Subcutaneous abdominal adipose tissue (tissue), 5 donors: Measurements from ENCODE around the gene FRAS1.

Source experiments
- H3K27ac ChIP-seq: one replicate; pipeline ENCODE4 v1.7.0; 2013; ENCODE audit warnings: low read depth, mild to moderate bottlenecking, inconsistent platforms, low read length, moderate library complexity
- H3K27me3 ChIP-seq, 5 donors: one replicate each; pipeline ENCODE4 v1.7.0; 2013; ENCODE audit warnings: low read length in 5 of 5, inconsistent platforms in 1 of 5; ENCODE audit not compliant: control insufficient read depth in 5 of 5, insufficient read depth in 4 of 5
- H3K36me3 ChIP-seq, 5 donors: one replicate each; pipeline ENCODE4 v1.7.0; 2013; ENCODE audit warnings: low read length in 5 of 5; ENCODE audit not compliant: control insufficient read depth in 5 of 5, insufficient read depth in 5 of 5
- H3K4me1 ChIP-seq, 5 donors: one replicate each; pipeline ENCODE4 v1.7.0; 2013; ENCODE audit warnings: low read length in 5 of 5, mild to moderate bottlenecking in 3 of 5, moderate library complexity in 1 of 5; ENCODE audit not compliant: control insufficient read depth in 5 of 5, insufficient read depth in 5 of 5
- H3K4me3 ChIP-seq, 5 donors: one replicate each; pipeline ENCODE4 v1.7.0; 2013; ENCODE audit warnings: low read length in 5 of 5, low read depth in 1 of 5
- H3K9ac ChIP-seq, 5 donors: one replicate each; pipeline ENCODE4 v1.7.0; 2013; ENCODE audit warnings: low read length in 5 of 5, mild to moderate bottlenecking in 4 of 5, moderate library complexity in 3 of 5
- H3K9me3 ChIP-seq, 5 donors: one replicate each; pipeline ENCODE4 v1.7.0; 2013; ENCODE audit warnings: low read length in 5 of 5; ENCODE audit not compliant: control insufficient read depth in 5 of 5
- donor health status: healthy.
- donor health status: healthy.
- donor health status: healthy.
- donor health status: healthy.
- donor health status: healthy.

The FRAS1 gene

GRCh38 chr4:78057600-78058550 lies 752 bp downstream of the FRAS1 start:
- H3K4me3 ChIP-seq = peak overlapping the region; percentile 61 to 79 (median 71)
- H3K27ac ChIP-seq = no peak overlapping the region
- H3K9ac ChIP-seq = peak overlapping the region in 4 of 5 donors; percentile 10 to 62 (median 59)
- peaks cover 0 to 36% (median 35%) of the 10 kb centered on the region in 5 donors for H3K4me1 ChIP-seq
- H3K27me3 ChIP-seq = peaks cover 9 to 24% (median 12%) of the 10 kb centered on the region in 5 donors
- no peaks in the 10 kb centered on the region for H3K9me3 ChIP-seq
- H3K36me3 ChIP-seq = no peaks in the 10 kb centered on the region

GRCh38 chr4:78058591-78059523 lies 1.7 kb downstream of the FRAS1 start:
- Histone ChIP-seq H3K9ac (peak overlapping the region in 4 of 5 donors; percentile 10 to 62 (median 59)), H3K27me3 (peaks cover 12 to 24% (median 13%) of the 10 kb centered on the region in 5 donors), H3K4me3 (peak overlapping the region; percentile 61 to 79 (median 71)), H3K4me1 (peaks cover 0 to 36% (median 35%) of the 10 kb centered on the region in 5 donors), H3K27ac (no peak overlapping the region), H3K36me3 (no peaks in the 10 kb centered on the region), H3K9me3 (no peaks in the 10 kb centered on the region)

- no peaks in the 10 kb centered on the region for H3K36me3 ChIP-seq
- peaks cover 12 to 24% (median 13%) of the 10 kb centered on the region in 5 donors for H3K27me3 ChIP-seq
- peak overlapping the region; percentile 56 to 73 (median 71) for H3K4me3 ChIP-seq
- H3K4me1 ChIP-seq = peaks cover 0 to 36% (median 35%) of the 10 kb centered on the region in 5 donors
- peak overlapping the region in 2 of 5 donors; percentile 30 to 62 for H3K9ac ChIP-seq
- H3K9me3 ChIP-seq = no peaks in the 10 kb centered on the region
- no peak overlapping the region for H3K27ac ChIP-seq
Observed at GRCh38 chr4:78059524-78059889, 2.4 kb downstream of the FRAS1 start.

- H3K9ac ChIP-seq = no peak overlapping the region
- no peak overlapping the region for H3K27ac ChIP-seq
- H3K4me1 ChIP-seq = peaks cover 0 to 36% (median 35%) of the 10 kb centered on the region in 5 donors
- peaks cover 12 to 24% (median 13%) of the 10 kb centered on the region in 5 donors for H3K27me3 ChIP-seq
- H3K4me3 ChIP-seq = no peak overlapping the region
- H3K9me3 ChIP-seq = no peaks in the 10 kb centered on the region
- H3K36me3 ChIP-seq = no peaks in the 10 kb centered on the region
Observed at GRCh38 chr4:78059938-78060337, 2.8 kb downstream of the FRAS1 start.

GRCh38 chr4:78061939-78062570 lies 4.9 kb downstream of the FRAS1 start:
- Histone ChIP-seq H3K27ac (no peak overlapping the region), H3K4me1 (peaks cover 0 to 24% (median 24%) of the 10 kb centered on the region in 5 donors), H3K4me3 (no peak overlapping the region), H3K36me3 (no peaks in the 10 kb centered on the region), H3K9me3 (no peaks in the 10 kb centered on the region), H3K9ac (no peak overlapping the region), H3K27me3 (peaks cover 5 to 10% (median 8%) of the 10 kb centered on the region in 5 donors)

- no peak overlapping the region for H3K9ac ChIP-seq
- H3K4me3 ChIP-seq = no peak overlapping the region
- H3K27ac ChIP-seq = no peak overlapping the region
- H3K9me3 ChIP-seq = no peaks in the 10 kb centered on the region
- peaks cover 0 to 2% (median 0%) of the 10 kb centered on the region in 5 donors for H3K4me1 ChIP-seq
- H3K27me3 ChIP-seq = peaks cover 0 to 4% (median 0%) of the 10 kb centered on the region in 5 donors
- H3K36me3 ChIP-seq = no peaks in the 10 kb centered on the region
Observed at GRCh38 chr4:78065508-78066192, 8.5 kb downstream of the FRAS1 start.

- Histone ChIP-seq H3K9me3 (no peaks in the 10 kb centered on the region), H3K27me3 (peaks cover 0 to 2% (median 0%) of the 10 kb centered on the region in 5 donors), H3K4me3 (no peak overlapping the region), H3K4me1 (peaks cover 0 to 2% (median 0%) of the 10 kb centered on the region in 5 donors), H3K9ac (no peak overlapping the region), H3K27ac (no peak overlapping the region), H3K36me3 (no peaks in the 10 kb centered on the region)
Observed at GRCh38 chr4:78068481-78068880, 11.4 kb downstream of the FRAS1 start.

- no peak overlapping the region for H3K27ac ChIP-seq
- no peaks in the 10 kb centered on the region for H3K9me3 ChIP-seq
- peaks cover 0 to 2% (median 0%) of the 10 kb centered on the region in 5 donors for H3K4me1 ChIP-seq
- no peak overlapping the region for H3K4me3 ChIP-seq
- peaks cover 0 to 2% (median 0%) of the 10 kb centered on the region in 5 donors for H3K27me3 ChIP-seq
- no peaks in the 10 kb centered on the region for H3K36me3 ChIP-seq
- no peak overlapping the region for H3K9ac ChIP-seq
Observed at GRCh38 chr4:78069319-78069718, 12.2 kb downstream of the FRAS1 start.

GRCh38 chr4:78069859-78070258 lies 12.7 kb downstream of the FRAS1 start:
- peaks cover 0 to 2% (median 0%) of the 10 kb centered on the region in 5 donors for H3K4me1 ChIP-seq
- no peak overlapping the region for H3K4me3 ChIP-seq
- H3K9ac ChIP-seq = no peak overlapping the region
- no peaks in the 10 kb centered on the region for H3K36me3 ChIP-seq
- no peaks in the 10 kb centered on the region for H3K9me3 ChIP-seq
- no peak overlapping the region for H3K27ac ChIP-seq
- H3K27me3 ChIP-seq = peaks cover 0 to 2% (median 0%) of the 10 kb centered on the region in 5 donors
